H54 (cell line): ENCODE measurements around the gene FRMD4A.

Experiments
- DNase-seq: peaks from one replicate; pipeline ENCODE4 v3.0.0; 2011; ENCODE audit warnings: low spot score, mixed read lengths; ENCODE audit not compliant: insufficient read length
- FAIRE-seq: peaks from 3 replicates; lab custom pipeline; 2011; peaks lifted over from hg19 to GRCh38; lab: Jason Lieb, UNC
- POLR2A ChIP-seq: IDR thresholded peaks from 2 replicates; pipeline ENCODE4 v1.6.1; 2011; ENCODE audit warnings: low read depth, mild to moderate bottlenecking, low read length

The FRMD4A gene

GRCh38 chr10:14112056-14112455 lies 218.7 kb downstream of the FRMD4A start:
- TF ChIP-seq POLR2A: no peak
- DNase-seq: no peak
- no peak for FAIRE-seq

GRCh38 chr10:14111208-14111607 lies 219.5 kb downstream of the FRMD4A start:
- DNase-seq (no peak), FAIRE-seq (no peak)
- no peak for TF ChIP-seq POLR2A

- FAIRE-seq (no peak), DNase-seq (no peak)
- no peak for TF ChIP-seq POLR2A
Observed at GRCh38 chr10:14106828-14107227, 223.9 kb downstream of the FRMD4A start.

GRCh38 chr10:14102056-14102455 lies 228.7 kb downstream of the FRMD4A start:
- DNase-seq: peak; percentile 11
- TF ChIP-seq POLR2A: no peak
- peak; percentile 70 for FAIRE-seq

- DNase-seq: no peak
- TF ChIP-seq POLR2A: no peak
- no peak for FAIRE-seq
Observed at GRCh38 chr10:14099885-14100284, 230.8 kb downstream of the FRMD4A start.

- no peak for TF ChIP-seq POLR2A
- FAIRE-seq (no peak), DNase-seq (no peak)
Observed at GRCh38 chr10:14093730-14094484, 236.8 kb downstream of the FRMD4A start.

- TF ChIP-seq POLR2A: no peak
- no peak for DNase-seq
- no peak for FAIRE-seq
Observed at GRCh38 chr10:14092799-14093198, 237.9 kb downstream of the FRMD4A start.

- no peak for DNase-seq
- no peak for TF ChIP-seq POLR2A
- FAIRE-seq: no peak
Observed at GRCh38 chr10:14089556-14090292, 241.0 kb downstream of the FRMD4A start.

GRCh38 chr10:14087566-14087965 lies 243.2 kb downstream of the FRMD4A start:
- TF ChIP-seq POLR2A: no peak
- DNase-seq: no peak
- no peak for FAIRE-seq

- no peak for TF ChIP-seq POLR2A
- DNase-seq: no peak
- no peak for FAIRE-seq
Observed at GRCh38 chr10:14086596-14086995, 244.1 kb downstream of the FRMD4A start.

GRCh38 chr10:14084875-14085274 lies 245.8 kb downstream of the FRMD4A start:
- no peak for TF ChIP-seq POLR2A
- FAIRE-seq (no peak), DNase-seq (peak; percentile 12)

GRCh38 chr10:14080795-14081194 lies 249.9 kb downstream of the FRMD4A start:
- no peak for TF ChIP-seq POLR2A
- DNase-seq (no peak), FAIRE-seq (no peak)

- DNase-seq: no peak
- no peak for TF ChIP-seq POLR2A
- FAIRE-seq: no peak
Observed at GRCh38 chr10:14077430-14077829, 253.3 kb downstream of the FRMD4A start.

GRCh38 chr10:14074062-14074884 lies 256.5 kb downstream of the FRMD4A start:
- DNase-seq (peak; percentile 75), FAIRE-seq (peak; percentile 99)
- no peak for TF ChIP-seq POLR2A
